ENCODE measurements around the gene MLLT3. TPM values are rescaled to one million over a fixed set of nuclear protein-coding genes. Genes with fewer than 3 reads are reported as not detected.
"Not testable (repeated sequence)": the region's sequence is repeated elsewhere in the genome, so short reads cannot be mapped to it uniquely, and the experiment has no call there.

The MLLT3 gene
- total RNA-seq, 3 donors from 2014 or later (not counting 1 experiment from before 2014, with no cell fraction given): 24.3 to 26.6 (median 25.2) TPM

GRCh38 chr9:20658677-20659473 lies 36.6 kb upstream of the MLLT3 start:
- H3K27ac Mint-ChIP-seq: no peak overlapping the region
- Histone ChIP-seq H3K36me3 (ENCODE audit: control insufficient read depth, insufficient read depth, low read length) (no peaks in the 10 kb centered on the region), H3K9me3 (ENCODE audit: control insufficient read depth, insufficient read depth, low read length) (no peaks in the 10 kb centered on the region), H3K4me1 (ENCODE audit: control insufficient read depth, insufficient read depth, low read length) (peaks cover 8% of the 10 kb centered on the region), H3K27me3 (ENCODE audit: control insufficient read depth, insufficient read depth, low read length) (no peaks in the 10 kb centered on the region), H3K4me3 (ENCODE audit: low read length) (peak overlapping the region; percentile 31), H3K27ac (ENCODE audit: low read length) (no peak overlapping the region)
- no peak for TF ChIP-seq CTCF (IDR thresholded peaks at IDR 0.05)
- intact Hi-C loops (cut with micrococcal nuclease): no loop called here
- H3K4me1 Mint-ChIP-seq: no peaks in the 10 kb centered on the region
- WGBS (ENCODE audit: insufficient coverage): 74% methylated on average over 8 of the region's 13 CpGs
- peaks cover 0 to 3% of the 10 kb centered on the region in 2 donors for H3K27me3 Mint-ChIP-seq (ENCODE audit: low read depth in 2 of 2)
- H3K4me3 Mint-ChIP-seq: peak overlapping the region; percentile 77
- H3K9me3 Mint-ChIP-seq: no peaks in the 10 kb centered on the region
- peak in 1 of 2 donors; percentile 29 for DNase-seq
- ATAC-seq: no peak
- H3K36me3 Mint-ChIP-seq: no peaks in the 10 kb centered on the region

- H3K36me3 Mint-ChIP-seq; H3K27ac ChIP-seq (ENCODE audit: low read length); H3K27me3 ChIP-seq (ENCODE audit: control insufficient read depth, insufficient read depth, low read length); H3K9me3 Mint-ChIP-seq; H3K36me3 ChIP-seq (ENCODE audit: control insufficient read depth, insufficient read depth, low read length); H3K9me3 ChIP-seq (ENCODE audit: control insufficient read depth, insufficient read depth, low read length); H3K27me3 Mint-ChIP-seq (ENCODE audit: low read depth in 2 of 2); ATAC-seq; H3K4me1 Mint-ChIP-seq; DNase-seq; H3K27ac Mint-ChIP-seq; intact Hi-C loops (cut with micrococcal nuclease); H3K4me1 ChIP-seq (ENCODE audit: control insufficient read depth, insufficient read depth, low read length): not testable (repeated sequence)
- 52% methylated on average over 22 of the region's 27 CpGs for WGBS (ENCODE audit: insufficient coverage)
- peak overlapping the region; percentile 77 for H3K4me3 Mint-ChIP-seq
- peak overlapping the region; percentile 31 for H3K4me3 ChIP-seq (ENCODE audit: low read length)
Measured at GRCh38 chr9:20658246-20658667, 36.0 kb upstream of the MLLT3 start.

- WGBS (ENCODE audit: insufficient coverage): 91% methylated on average over 4 of the region's 4 CpGs
- Mint-ChIP-seq H3K27me3 (ENCODE audit: low read depth in 2 of 2) (peaks cover 6 to 11% of the 10 kb centered on the region in 2 donors), H3K36me3 (no peaks in the 10 kb centered on the region), H3K27ac (no peak overlapping the region), H3K9me3 (no peaks in the 10 kb centered on the region), H3K4me3 (no peak overlapping the region), H3K4me1 (no peaks in the 10 kb centered on the region)
- DNase-seq (no peak), ATAC-seq (no peak)
- Histone ChIP-seq H3K27ac (ENCODE audit: low read length) (no peak overlapping the region), H3K9me3 (ENCODE audit: control insufficient read depth, insufficient read depth, low read length) (no peaks in the 10 kb centered on the region), H3K27me3 (ENCODE audit: control insufficient read depth, insufficient read depth, low read length) (no peaks in the 10 kb centered on the region), H3K4me1 (ENCODE audit: control insufficient read depth, insufficient read depth, low read length) (no peaks in the 10 kb centered on the region), H3K36me3 (ENCODE audit: control insufficient read depth, insufficient read depth, low read length) (no peaks in the 10 kb centered on the region), H3K4me3 (ENCODE audit: low read length) (no peak overlapping the region)
- TF ChIP-seq CTCF (IDR thresholded peaks at IDR 0.05): no peak
- intact Hi-C loops (cut with micrococcal nuclease): no loop called here
Measured at GRCh38 chr9:20651939-20652338, 29.6 kb upstream of the MLLT3 start.

- no CpG with 5 or more reads among the region's 4 CpGs for WGBS (ENCODE audit: insufficient coverage)
- no peaks in the 10 kb centered on the region for H3K36me3 Mint-ChIP-seq
- ATAC-seq (no peak), DNase-seq (no peak)
- Histone ChIP-seq H3K4me3 (ENCODE audit: low read length) (no peak overlapping the region), H3K9me3 (ENCODE audit: control insufficient read depth, insufficient read depth, low read length) (no peaks in the 10 kb centered on the region), H3K27me3 (ENCODE audit: control insufficient read depth, insufficient read depth, low read length) (no peaks in the 10 kb centered on the region), H3K27ac (ENCODE audit: low read length) (no peak overlapping the region), H3K36me3 (ENCODE audit: control insufficient read depth, insufficient read depth, low read length) (no peaks in the 10 kb centered on the region), H3K4me1 (ENCODE audit: control insufficient read depth, insufficient read depth, low read length) (no peaks in the 10 kb centered on the region)
- H3K9me3 Mint-ChIP-seq: no peaks in the 10 kb centered on the region
- H3K27me3 Mint-ChIP-seq (ENCODE audit: low read depth in 2 of 2): peaks cover 9 to 17% of the 10 kb centered on the region in 2 donors
- no peak overlapping the region for H3K4me3 Mint-ChIP-seq
- H3K4me1 Mint-ChIP-seq: no peaks in the 10 kb centered on the region
- no peak overlapping the region for H3K27ac Mint-ChIP-seq
- intact Hi-C loops (cut with micrococcal nuclease): loop anchor here (1.0 kb wide), 1 partner anchor 10 kb away; no protein-coding TSS in a partner anchor
- TF ChIP-seq CTCF (IDR thresholded peaks at IDR 0.05): no peak
Measured at GRCh38 chr9:20650750-20651299, 28.5 kb upstream of the MLLT3 start.
